Neural cell (in vitro differentiated cells): ENCODE data around the gene PFDN2. TPM values are rescaled to one million over a fixed set of nuclear protein-coding genes. Genes with fewer than 3 reads are reported as not detected.

Source experiments
- H2AFZ ChIP-seq: fragments of 200-600, 300-800 bp; sonication (generic), shearing (Covaris generic); 2 replicates; pipeline ENCODE4 v1.6.0; 2014; ENCODE audit warnings: low read depth, mild to moderate bottlenecking, antibody characterized with exemption, low read length, moderate library complexity
- H3F3A ChIP-seq: fragments of 200-600 bp; shearing (Covaris generic); 2 replicates; pipeline ENCODE4 v1.6.1; 2016; ENCODE audit warnings: mild to moderate bottlenecking, moderate library complexity, mixed read lengths, antibody characterized with exemption, low read length; ENCODE audit not compliant: insufficient read depth, poor library complexity, severe bottlenecking
- H3K27ac ChIP-seq: fragments of 200-600, 300-800 bp; sonication (generic), shearing (Covaris generic); 2 replicates; pipeline ENCODE4 v1.5.1; 2014; ENCODE audit warnings: mild to moderate bottlenecking, low read length, moderate library complexity
- H3K27me3 ChIP-seq: fragments of 300-800, 200-600 bp; sonication (generic), shearing (Covaris generic); 2 replicates; pipeline ENCODE4 v1.6.0; 2014; ENCODE audit warnings: mild to moderate bottlenecking, low read depth, low read length, moderate library complexity; ENCODE audit not compliant: insufficient read depth
- H3K36me3 ChIP-seq: fragments of 300-800, 200-600 bp; sonication (generic), shearing (Covaris generic); 2 replicates; pipeline ENCODE4 v1.5.1; 2014; ENCODE audit warnings: mild to moderate bottlenecking, antibody characterized with exemption, low read length, moderate library complexity; ENCODE audit not compliant: insufficient read depth
- H3K4me2 ChIP-seq: fragments of 300-800, 200-600 bp; sonication (generic), shearing (Covaris generic); 2 replicates; pipeline ENCODE4 v1.6.0; 2014; ENCODE audit warnings: mild to moderate bottlenecking, low read length
- H3K4me3 ChIP-seq: fragments of 300-800, 200-600 bp; sonication (generic), shearing (Covaris generic); 2 replicates; pipeline ENCODE4 v1.5.1; 2014; ENCODE audit warnings: mild to moderate bottlenecking, low read length, moderate library complexity
- H3K79me2 ChIP-seq: fragments of 200-600 bp; shearing (Covaris generic); replicated peaks from 2 replicates; pipeline ENCODE4 v1.6.0; 2014; ENCODE audit warnings: mild to moderate bottlenecking, low read length, moderate library complexity; ENCODE audit not compliant: insufficient read depth
- H3K9ac ChIP-seq: fragments of 300-800, 200-600 bp; sonication (generic), shearing (Covaris generic); 2 replicates; pipeline ENCODE4 v1.6.1; 2016; ENCODE audit warnings: mild to moderate bottlenecking, low read length, mixed read lengths
- H3K9me2 ChIP-seq: fragments of 200-600 bp; shearing (Covaris generic); 2 replicates; pipeline ENCODE4 v1.6.1; 2016; ENCODE audit warnings: mild to moderate bottlenecking, low read length, mixed read lengths; ENCODE audit not compliant: insufficient read depth
- H3K9me3 ChIP-seq: fragments of 200-600, 300-800 bp; sonication (generic), shearing (Covaris generic); 2 replicates; pipeline ENCODE4 v1.6.1; 2016; ENCODE audit warnings: mild to moderate bottlenecking, mixed run types, low read length, moderate library complexity, mixed read lengths
- H4K20me1 ChIP-seq: fragments of 200-600 bp; shearing (Covaris generic); 2 replicates; pipeline ENCODE4 v1.6.1; 2016; ENCODE audit warnings: mild to moderate bottlenecking, mixed run types; ENCODE audit not compliant: insufficient read depth
- EP300 ChIP-seq: fragments of 450-650 bp; conservative IDR thresholded peaks from 2 replicates; pipeline ENCODE4 v1.6.1; 2014; ENCODE audit warnings: antibody characterized with exemption, mild to moderate bottlenecking, moderate library complexity; ENCODE audit not compliant: poor library complexity, severe bottlenecking
- EZH2 ChIP-seq: fragments of 200-600, 300-800 bp; shearing (Covaris generic), sonication (generic); IDR thresholded peaks from 2 replicates; pipeline ENCODE4 v1.6.1; 2014; ENCODE audit warnings: antibody characterized with exemption, low read length, borderline replicate concordance, mild to moderate bottlenecking; ENCODE audit not compliant: insufficient read depth, poor library complexity, severe bottlenecking
- MXI1 ChIP-seq: fragments of 450-650 bp; conservative IDR thresholded peaks from 2 replicates; pipeline ENCODE4 v1.6.1; 2014; ENCODE audit warnings: antibody characterized with exemption, mild to moderate bottlenecking; ENCODE audit not compliant: poor library complexity, severe bottlenecking
- POLR2AphosphoS5 ChIP-seq: IDR thresholded peaks from 2 replicates; pipeline ENCODE4 v1.6.1; 2012
- RAD21 ChIP-seq: fragments of 450-650 bp; conservative IDR thresholded peaks from 2 replicates; pipeline ENCODE4 v1.6.1; 2014; ENCODE audit warnings: antibody characterized with exemption, mild to moderate bottlenecking, moderate library complexity
- REST ChIP-seq: IDR thresholded peaks from 2 replicates; pipeline ENCODE4 v1.6.1; 2012; ENCODE audit warnings: borderline replicate concordance
- SMC3 ChIP-seq: fragments of 450-650 bp; conservative IDR thresholded peaks from 2 replicates; pipeline ENCODE4 v1.6.1; 2014; ENCODE audit warnings: antibody characterized with exemption, mild to moderate bottlenecking, moderate library complexity; ENCODE audit not compliant: poor library complexity
- TAF1 ChIP-seq: IDR thresholded peaks from 2 replicates; pipeline ENCODE4 v1.6.1; 2012; ENCODE audit warnings: low read depth
- polyA plus RNA-seq: library from polyadenylated mRNA; depleted of rRNA; stranded (reverse); fragments of >200 nt; gene quantifications from 2 replicates; pipeline ENCODE4 v1.2.3, GENCODE V29; 2014
- TF ChIP-seq, protein P1 (sequence below): fragments of 450-650 bp; IDR thresholded peaks from 2 replicates; pipeline ENCODE4 v1.5.1; 2014; ENCODE audit warnings: antibody characterized with exemption, mild to moderate bottlenecking, moderate library complexity; ENCODE audit not compliant: poor library complexity, severe bottlenecking

The PFDN2 gene
- polyA plus RNA-seq, 1 donor from 2014 or later: 193 TPM

DNA sequence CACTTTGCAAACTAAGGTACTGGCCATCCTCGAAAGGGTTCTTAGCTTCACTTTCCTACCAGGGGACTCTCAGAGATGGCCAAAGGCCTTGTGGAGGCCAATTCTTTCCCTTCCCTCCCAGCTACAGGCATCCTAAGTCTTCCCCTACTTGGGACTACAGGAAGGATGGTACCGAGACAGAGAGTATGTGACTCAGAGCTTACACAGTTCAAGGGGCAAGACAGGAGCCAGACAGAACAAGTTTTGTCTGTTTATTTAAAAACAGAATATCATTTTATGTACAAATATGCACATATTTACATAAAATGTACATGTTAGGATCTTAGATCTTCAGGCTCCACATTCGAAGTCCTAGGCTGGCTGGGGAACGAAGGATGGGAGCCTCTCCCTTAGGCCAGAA lies 47.1 kb downstream of the PFDN2 start:
- Histone ChIP-seq H3K27ac (no peak overlapping the region), H3K36me3 (no peaks in the 10 kb centered on the region), H3K9me3 (no peaks in the 10 kb centered on the region), H3K9ac (no peak overlapping the region), H3K4me2 (no peak overlapping the region), H4K20me1 (no peaks in the 10 kb centered on the region), H2AFZ (no peak overlapping the region), H3K79me2 (no peaks in the 10 kb centered on the region), H3F3A (no peaks in the 10 kb centered on the region), H3K9me2 (no peaks in the 10 kb centered on the region), H3K27me3 (no peaks in the 10 kb centered on the region), H3K4me3 (no peak overlapping the region)
- TF ChIP-seq, protein P1, sequence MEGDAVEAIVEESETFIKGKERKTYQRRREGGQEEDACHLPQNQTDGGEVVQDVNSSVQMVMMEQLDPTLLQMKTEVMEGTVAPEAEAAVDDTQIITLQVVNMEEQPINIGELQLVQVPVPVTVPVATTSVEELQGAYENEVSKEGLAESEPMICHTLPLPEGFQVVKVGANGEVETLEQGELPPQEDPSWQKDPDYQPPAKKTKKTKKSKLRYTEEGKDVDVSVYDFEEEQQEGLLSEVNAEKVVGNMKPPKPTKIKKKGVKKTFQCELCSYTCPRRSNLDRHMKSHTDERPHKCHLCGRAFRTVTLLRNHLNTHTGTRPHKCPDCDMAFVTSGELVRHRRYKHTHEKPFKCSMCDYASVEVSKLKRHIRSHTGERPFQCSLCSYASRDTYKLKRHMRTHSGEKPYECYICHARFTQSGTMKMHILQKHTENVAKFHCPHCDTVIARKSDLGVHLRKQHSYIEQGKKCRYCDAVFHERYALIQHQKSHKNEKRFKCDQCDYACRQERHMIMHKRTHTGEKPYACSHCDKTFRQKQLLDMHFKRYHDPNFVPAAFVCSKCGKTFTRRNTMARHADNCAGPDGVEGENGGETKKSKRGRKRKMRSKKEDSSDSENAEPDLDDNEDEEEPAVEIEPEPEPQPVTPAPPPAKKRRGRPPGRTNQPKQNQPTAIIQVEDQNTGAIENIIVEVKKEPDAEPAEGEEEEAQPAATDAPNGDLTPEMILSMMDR: no peak
- no peak for TF ChIP-seq TAF1
- TF ChIP-seq REST: no peak
- TF ChIP-seq POLR2AphosphoS5: no peak
- TF ChIP-seq MXI1: no peak
- no peak for TF ChIP-seq EP300
- TF ChIP-seq EZH2: no peak
- no peak for TF ChIP-seq RAD21
- no peak for TF ChIP-seq SMC3

DNA sequence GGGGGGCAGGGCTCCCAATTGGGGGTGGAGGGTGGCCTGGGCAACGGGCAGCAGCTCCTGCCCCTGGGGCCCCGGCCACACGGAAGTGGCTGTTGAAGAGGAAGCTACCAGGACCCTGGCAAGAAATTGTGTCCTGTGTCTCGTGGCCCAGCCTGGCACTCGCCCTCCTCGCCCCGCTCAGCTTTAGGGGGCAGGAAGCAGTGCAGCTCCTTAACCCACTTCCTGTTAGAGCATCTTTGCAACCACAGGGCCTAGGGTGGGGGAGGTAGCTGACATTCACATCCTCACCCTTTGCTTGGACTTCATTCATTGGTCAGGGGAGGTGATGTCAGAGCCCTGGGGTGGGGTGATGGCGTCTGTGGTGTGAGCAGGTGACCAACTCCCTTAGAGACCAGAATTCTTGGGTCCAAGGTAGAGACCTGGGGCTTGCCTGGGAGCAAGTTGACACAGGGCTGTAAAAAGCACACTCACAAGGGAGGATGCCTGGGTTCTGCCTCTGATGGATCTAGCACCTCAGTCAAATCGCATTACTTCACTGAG lies 48.0 kb downstream of the PFDN2 start, which contains the start of gene ARHGAP30:
ARHGAP30 (minus strand) TSS at position 161 of the 540 bp plus-strand sequence. CDS start 267 bp downstream, outside the sequence.
- TF ChIP-seq MXI1 (no peak), SMC3 (no peak), RAD21 (no peak), EP300 (no peak), TAF1 (no peak), REST (no peak), POLR2AphosphoS5 (no peak), EZH2 (no peak)
- TF ChIP-seq, protein P1: no peak
- Histone ChIP-seq H3K9me2 (no peaks in the 10 kb centered on the region), H4K20me1 (no peaks in the 10 kb centered on the region), H3F3A (no peaks in the 10 kb centered on the region), H3K27ac (no peak within 1 kb of the TSS), H3K4me3 (no peak within 1 kb of the TSS), H3K9me3 (no peaks in the 10 kb centered on the region), H3K79me2 (no peaks in the 10 kb centered on the region), H3K9ac (no peak within 1 kb of the TSS), H3K36me3 (no peaks in the 10 kb centered on the region), H2AFZ (no peak within 1 kb of the TSS), H3K4me2 (no peak within 1 kb of the TSS), H3K27me3 (no peaks in the 10 kb centered on the region)
